Chondrocyte (in vitro differentiated cells): Measurements from ENCODE around the gene RDH13. TPM values are rescaled to one million over a fixed set of nuclear protein-coding genes. Genes with fewer than 3 reads are reported as not detected.

Source experiments
- DNase-seq: peaks from one replicate; pipeline ENCODE4 v3.0.0; 2021; ENCODE audit warnings: mixed read lengths, low spot score
- H3K27ac Mint-ChIP-seq: one replicate; pipeline ENCODE4 v1.8.0; 2021; ENCODE audit warnings: mild to moderate bottlenecking, moderate library complexity, mixed read lengths; ENCODE audit not compliant: unreplicated experiment
- H3K27me3 Mint-ChIP-seq: 2 replicates; pipeline ENCODE4 v1.8.0; 2021; ENCODE audit warnings: low read depth, mixed read lengths
- H3K36me3 Mint-ChIP-seq: 2 replicates; pipeline ENCODE4 v1.8.0; 2021; ENCODE audit warnings: low read depth, mixed read lengths
- H3K4me1 Mint-ChIP-seq: 2 replicates; pipeline ENCODE4 v1.8.0; 2021; ENCODE audit warnings: low read depth, mild to moderate bottlenecking, mixed read lengths
- H3K4me3 Mint-ChIP-seq: one replicate; pipeline ENCODE4 v1.8.0; 2021; ENCODE audit warnings: mild to moderate bottlenecking, moderate library complexity, mixed read lengths; ENCODE audit not compliant: unreplicated experiment
- H3K9me3 Mint-ChIP-seq: 2 replicates; pipeline ENCODE4 v1.8.0; 2021; ENCODE audit warnings: low read depth, mixed read lengths
- CTCF ChIP-seq: fragments of 200-600 bp; sonication (generic); IDR thresholded peaks from 2 replicates; pipeline ENCODE4 v1.5.0; 2021; ENCODE audit warnings: antibody characterized with exemption, mild to moderate bottlenecking, moderate library complexity
- total RNA-seq: library from RNA; stranded (reverse); gene quantifications from 3 replicates; pipeline ENCODE4 v1.2.1, GENCODE V29; 2021

Gene RDH13
- total RNA-seq, 1 donor from 2014 or later, result 9.7 TPM

- DNase-seq, result no peak
- Mint-ChIP-seq H3K27me3 (no peaks in the 10 kb centered on the region), H3K4me3 (no peak overlapping the region), H3K4me1 (no peaks in the 10 kb centered on the region), H3K27ac (no peak overlapping the region), H3K36me3 (peaks cover 19% of the 10 kb centered on the region), H3K9me3 (no peaks in the 10 kb centered on the region)
- TF ChIP-seq CTCF, result peak; percentile 40
Observed at GRCh38 chr19:55098716-55099556, 36.0 kb upstream of the RDH13 start.

- Mint-ChIP-seq H3K9me3 (no peaks in the 10 kb centered on the region), H3K27ac (no peak overlapping the region), H3K4me1 (no peaks in the 10 kb centered on the region), H3K4me3 (no peak overlapping the region), H3K36me3 (peaks cover 13% of the 10 kb centered on the region), H3K27me3 (no peaks in the 10 kb centered on the region)
- no peak for DNase-seq
- no peak for TF ChIP-seq CTCF
Observed at GRCh38 chr19:55097864-55098715, 35.1 kb upstream of the RDH13 start.

GRCh38 chr19:55096061-55096701 is 33.2 kb upstream of the RDH13 start:
- Mint-ChIP-seq H3K4me1 (no peaks in the 10 kb centered on the region), H3K27ac (no peak overlapping the region), H3K4me3 (no peak overlapping the region), H3K27me3 (no peaks in the 10 kb centered on the region), H3K36me3 (peaks cover 6% of the 10 kb centered on the region), H3K9me3 (no peaks in the 10 kb centered on the region)
- no peak for TF ChIP-seq CTCF
- DNase-seq, result no peak

GRCh38 chr19:55095260-55096060 is 32.5 kb upstream of the RDH13 start:
- TF ChIP-seq CTCF, result no peak
- no peak for DNase-seq
- Mint-ChIP-seq H3K9me3 (no peaks in the 10 kb centered on the region), H3K4me3 (no peak overlapping the region), H3K27ac (no peak overlapping the region), H3K4me1 (no peaks in the 10 kb centered on the region), H3K36me3 (peaks cover 6% of the 10 kb centered on the region), H3K27me3 (no peaks in the 10 kb centered on the region)
